Neural cell (in vitro differentiated cells): ENCODE measurements around the gene CTXN1. TPM values are rescaled to one million over a fixed set of nuclear protein-coding genes. Genes with fewer than 3 reads are reported as not detected.

ENCODE experiments used
- H2AFZ ChIP-seq: fragments of 200-600, 300-800 bp; sonication (generic), shearing (Covaris generic); 2 replicates; pipeline ENCODE4 v1.6.0; 2014; ENCODE audit warnings: low read depth, mild to moderate bottlenecking, antibody characterized with exemption, low read length, moderate library complexity
- H3F3A ChIP-seq: fragments of 200-600 bp; shearing (Covaris generic); 2 replicates; pipeline ENCODE4 v1.6.1; 2016; ENCODE audit warnings: mild to moderate bottlenecking, moderate library complexity, mixed read lengths, antibody characterized with exemption, low read length; ENCODE audit not compliant: insufficient read depth, poor library complexity, severe bottlenecking
- H3K27ac ChIP-seq: fragments of 200-600, 300-800 bp; sonication (generic), shearing (Covaris generic); 2 replicates; pipeline ENCODE4 v1.5.1; 2014; ENCODE audit warnings: mild to moderate bottlenecking, low read length, moderate library complexity
- H3K27me3 ChIP-seq: fragments of 300-800, 200-600 bp; sonication (generic), shearing (Covaris generic); 2 replicates; pipeline ENCODE4 v1.6.0; 2014; ENCODE audit warnings: mild to moderate bottlenecking, low read depth, low read length, moderate library complexity; ENCODE audit not compliant: insufficient read depth
- H3K36me3 ChIP-seq: fragments of 300-800, 200-600 bp; sonication (generic), shearing (Covaris generic); 2 replicates; pipeline ENCODE4 v1.5.1; 2014; ENCODE audit warnings: mild to moderate bottlenecking, antibody characterized with exemption, low read length, moderate library complexity; ENCODE audit not compliant: insufficient read depth
- H3K4me2 ChIP-seq: fragments of 300-800, 200-600 bp; sonication (generic), shearing (Covaris generic); 2 replicates; pipeline ENCODE4 v1.6.0; 2014; ENCODE audit warnings: mild to moderate bottlenecking, low read length
- H3K4me3 ChIP-seq: fragments of 300-800, 200-600 bp; sonication (generic), shearing (Covaris generic); 2 replicates; pipeline ENCODE4 v1.5.1; 2014; ENCODE audit warnings: mild to moderate bottlenecking, low read length, moderate library complexity
- H3K79me2 ChIP-seq: fragments of 200-600 bp; shearing (Covaris generic); replicated peaks from 2 replicates; pipeline ENCODE4 v1.6.0; 2014; ENCODE audit warnings: mild to moderate bottlenecking, low read length, moderate library complexity; ENCODE audit not compliant: insufficient read depth
- H3K9ac ChIP-seq: fragments of 300-800, 200-600 bp; sonication (generic), shearing (Covaris generic); 2 replicates; pipeline ENCODE4 v1.6.1; 2016; ENCODE audit warnings: mild to moderate bottlenecking, low read length, mixed read lengths
- H3K9me2 ChIP-seq: fragments of 200-600 bp; shearing (Covaris generic); 2 replicates; pipeline ENCODE4 v1.6.1; 2016; ENCODE audit warnings: mild to moderate bottlenecking, low read length, mixed read lengths; ENCODE audit not compliant: insufficient read depth
- H3K9me3 ChIP-seq: fragments of 200-600, 300-800 bp; sonication (generic), shearing (Covaris generic); 2 replicates; pipeline ENCODE4 v1.6.1; 2016; ENCODE audit warnings: mild to moderate bottlenecking, mixed run types, low read length, moderate library complexity, mixed read lengths
- H4K20me1 ChIP-seq: fragments of 200-600 bp; shearing (Covaris generic); 2 replicates; pipeline ENCODE4 v1.6.1; 2016; ENCODE audit warnings: mild to moderate bottlenecking, mixed run types; ENCODE audit not compliant: insufficient read depth
- CTCF ChIP-seq: fragments of 450-650 bp; IDR thresholded peaks from 2 replicates; pipeline ENCODE4 v1.5.1; 2014; ENCODE audit warnings: antibody characterized with exemption, mild to moderate bottlenecking, moderate library complexity; ENCODE audit not compliant: poor library complexity, severe bottlenecking
- EP300 ChIP-seq: fragments of 450-650 bp; conservative IDR thresholded peaks from 2 replicates; pipeline ENCODE4 v1.6.1; 2014; ENCODE audit warnings: antibody characterized with exemption, mild to moderate bottlenecking, moderate library complexity; ENCODE audit not compliant: poor library complexity, severe bottlenecking
- EZH2 ChIP-seq: fragments of 200-600, 300-800 bp; shearing (Covaris generic), sonication (generic); IDR thresholded peaks from 2 replicates; pipeline ENCODE4 v1.6.1; 2014; ENCODE audit warnings: antibody characterized with exemption, low read length, borderline replicate concordance, mild to moderate bottlenecking; ENCODE audit not compliant: insufficient read depth, poor library complexity, severe bottlenecking
- MXI1 ChIP-seq: fragments of 450-650 bp; conservative IDR thresholded peaks from 2 replicates; pipeline ENCODE4 v1.6.1; 2014; ENCODE audit warnings: antibody characterized with exemption, mild to moderate bottlenecking; ENCODE audit not compliant: poor library complexity, severe bottlenecking
- POLR2AphosphoS5 ChIP-seq: IDR thresholded peaks from 2 replicates; pipeline ENCODE4 v1.6.1; 2012
- RAD21 ChIP-seq: fragments of 450-650 bp; conservative IDR thresholded peaks from 2 replicates; pipeline ENCODE4 v1.6.1; 2014; ENCODE audit warnings: antibody characterized with exemption, mild to moderate bottlenecking, moderate library complexity
- REST ChIP-seq: IDR thresholded peaks from 2 replicates; pipeline ENCODE4 v1.6.1; 2012; ENCODE audit warnings: borderline replicate concordance
- SMC3 ChIP-seq: fragments of 450-650 bp; conservative IDR thresholded peaks from 2 replicates; pipeline ENCODE4 v1.6.1; 2014; ENCODE audit warnings: antibody characterized with exemption, mild to moderate bottlenecking, moderate library complexity; ENCODE audit not compliant: poor library complexity
- TAF1 ChIP-seq: IDR thresholded peaks from 2 replicates; pipeline ENCODE4 v1.6.1; 2012; ENCODE audit warnings: low read depth
- polyA plus RNA-seq: library from polyadenylated mRNA; depleted of rRNA; stranded (reverse); fragments of >200 nt; gene quantifications from 2 replicates; pipeline ENCODE4 v1.2.3, GENCODE V29; 2014

Gene CTXN1
- polyA plus RNA-seq, 1 donor from 2014 or later: 24.7 TPM

GRCh38 chr19:7912697-7913564, 13.0 kb downstream of the CTXN1 start:
- H3K36me3 ChIP-seq: no peaks in the 10 kb centered on the region
- TF ChIP-seq SMC3 (no peak), EP300 (no peak), POLR2AphosphoS5 (no peak), REST (no peak), RAD21 (no peak), EZH2 (no peak), MXI1 (no peak)

GRCh38 chr19:7912144-7912696, 13.7 kb downstream of the CTXN1 start:
- Histone ChIP-seq H3K27me3 (peaks cover 32% of the 10 kb centered on the region), H3K4me2 (no peak overlapping the region), H3K27ac (no peak overlapping the region), H4K20me1 (no peaks in the 10 kb centered on the region), H2AFZ (no peak overlapping the region), H3K9me3 (no peaks in the 10 kb centered on the region), H3K9ac (no peak overlapping the region), H3K79me2 (no peaks in the 10 kb centered on the region), H3K4me3 (no peak overlapping the region), H3K9me2 (no peaks in the 10 kb centered on the region), H3F3A (no peaks in the 10 kb centered on the region), H3K36me3 (no peaks in the 10 kb centered on the region)
- TF ChIP-seq EZH2 (no peak), CTCF (no peak), SMC3 (no peak), TAF1 (no peak), POLR2AphosphoS5 (no peak), MXI1 (no peak), REST (no peak), RAD21 (no peak), EP300 (no peak)

More at GRCh38 chr19:7912697-7913564, 13.0 kb downstream of the CTXN1 start:
- peaks cover 40% of the 10 kb centered on the region for H3K27me3 ChIP-seq
- no peaks in the 10 kb centered on the region for H3K79me2 ChIP-seq
- H3K4me2 ChIP-seq: no peak overlapping the region
- no peak overlapping the region for H3K4me3 ChIP-seq
- H3K9me2 ChIP-seq: no peaks in the 10 kb centered on the region
- no peaks in the 10 kb centered on the region for H3F3A ChIP-seq
- no peaks in the 10 kb centered on the region for H3K9me3 ChIP-seq
- H3K27ac ChIP-seq: no peak overlapping the region
- H3K9ac ChIP-seq: no peak overlapping the region
- no peak overlapping the region for H2AFZ ChIP-seq
- H4K20me1 ChIP-seq: no peaks in the 10 kb centered on the region
